NCI-H524 (cell line): ENCODE measurements around the gene ARHGEF4.

ENCODE experiments used
- DNase-seq, 2 experiments: peaks; one replicate each; lab custom pipeline; 2025; lab: John Stamatoyannopoulos, UW

Gene ARHGEF4

DNA sequence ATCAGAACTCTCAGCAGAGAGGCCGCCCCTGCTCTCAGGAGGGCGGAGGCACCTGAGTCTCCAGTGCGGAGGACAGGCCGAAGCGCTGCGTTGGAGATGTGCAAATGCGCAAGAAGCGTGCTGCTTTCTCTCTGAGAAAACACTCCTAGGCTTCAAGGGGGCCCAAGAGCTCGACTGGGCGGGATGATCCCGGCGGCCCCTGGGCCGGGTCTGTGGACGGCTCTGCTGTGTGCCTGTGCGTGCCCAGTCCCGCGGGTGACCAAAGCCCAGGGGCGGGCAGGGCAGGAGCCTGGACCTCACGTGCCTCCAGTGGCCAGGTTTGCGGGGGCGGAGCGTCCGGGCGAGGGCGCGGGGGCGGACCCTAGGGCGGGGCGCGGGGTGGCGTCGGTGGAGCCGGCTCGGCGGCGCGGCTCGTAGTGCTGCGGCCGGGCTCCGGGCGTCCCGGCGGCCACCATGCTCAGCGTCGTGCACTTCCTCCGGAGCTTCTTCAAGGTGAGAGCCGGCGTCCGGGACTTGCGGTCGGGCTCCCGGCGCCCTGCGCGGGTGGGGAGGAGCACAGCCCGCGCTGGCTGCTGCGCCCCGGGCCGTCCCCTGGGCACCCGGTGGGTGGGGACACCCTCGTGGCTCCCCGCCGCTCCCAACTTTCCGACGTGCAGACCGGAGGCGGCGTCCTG is at the start of gene ARHGEF4:
ARHGEF4 (plus strand) TSS at position 414 of the 674 bp plus-strand sequence; CDS start at position 454, 40 bp downstream.
- peak; percentile 46 to 51 for DNase-seq

DNA sequence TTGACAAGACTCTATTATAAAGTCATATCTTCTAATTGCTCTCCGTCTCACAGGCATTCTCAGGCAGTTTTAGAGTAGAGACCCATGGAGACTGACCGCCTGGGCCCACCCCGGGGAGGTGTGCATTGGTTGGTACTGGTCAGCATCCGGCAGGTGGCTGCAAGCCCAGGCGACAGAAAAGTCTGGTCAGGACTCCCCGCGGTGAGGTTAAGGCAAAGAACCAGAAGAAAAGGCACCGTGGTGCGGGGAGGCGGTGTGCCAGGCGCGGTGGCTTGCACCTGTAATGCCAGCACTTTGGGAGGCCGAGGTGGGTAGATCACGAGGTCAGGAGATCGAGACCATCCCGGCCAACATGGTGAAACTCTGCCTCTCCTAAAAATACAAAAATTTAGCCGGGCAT is 48.9 kb upstream of the ARHGEF4 start:
- DNase-seq, result no peak

- DNase-seq, result no peak
Measured at GRCh38 chr2:130790312-130790711, 46.4 kb upstream of the ARHGEF4 start.

GRCh38 chr2:130790804-130791616 is 45.7 kb upstream of the ARHGEF4 start:
- DNase-seq, result no peak

DNA sequence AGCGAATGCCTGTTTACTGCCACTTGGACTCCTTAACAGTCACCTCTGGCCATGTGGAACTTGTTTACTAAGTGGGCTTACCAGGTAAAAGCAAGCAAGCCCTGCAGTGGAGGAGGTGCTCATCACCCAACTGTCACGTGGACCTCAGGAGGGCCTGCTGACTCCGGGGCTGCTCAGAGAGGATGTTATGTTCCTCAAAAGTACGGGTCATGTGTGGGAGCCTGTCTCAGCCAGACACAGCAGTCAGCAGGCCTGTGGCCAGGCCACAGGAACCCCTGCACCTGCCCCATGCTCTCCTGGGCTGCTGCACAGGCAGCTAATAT is 45.1 kb upstream of the ARHGEF4 start:
- no peak for DNase-seq

GRCh38 chr2:130795431-130795830 is 41.3 kb upstream of the ARHGEF4 start:
- no peak for DNase-seq

GRCh38 chr2:130796290-130796689 is 40.4 kb upstream of the ARHGEF4 start:
- no peak for DNase-seq

- DNase-seq, result peak; percentile 75 to 86
Measured at GRCh38 chr2:130797493-130798435, 39.0 kb upstream of the ARHGEF4 start.

DNA sequence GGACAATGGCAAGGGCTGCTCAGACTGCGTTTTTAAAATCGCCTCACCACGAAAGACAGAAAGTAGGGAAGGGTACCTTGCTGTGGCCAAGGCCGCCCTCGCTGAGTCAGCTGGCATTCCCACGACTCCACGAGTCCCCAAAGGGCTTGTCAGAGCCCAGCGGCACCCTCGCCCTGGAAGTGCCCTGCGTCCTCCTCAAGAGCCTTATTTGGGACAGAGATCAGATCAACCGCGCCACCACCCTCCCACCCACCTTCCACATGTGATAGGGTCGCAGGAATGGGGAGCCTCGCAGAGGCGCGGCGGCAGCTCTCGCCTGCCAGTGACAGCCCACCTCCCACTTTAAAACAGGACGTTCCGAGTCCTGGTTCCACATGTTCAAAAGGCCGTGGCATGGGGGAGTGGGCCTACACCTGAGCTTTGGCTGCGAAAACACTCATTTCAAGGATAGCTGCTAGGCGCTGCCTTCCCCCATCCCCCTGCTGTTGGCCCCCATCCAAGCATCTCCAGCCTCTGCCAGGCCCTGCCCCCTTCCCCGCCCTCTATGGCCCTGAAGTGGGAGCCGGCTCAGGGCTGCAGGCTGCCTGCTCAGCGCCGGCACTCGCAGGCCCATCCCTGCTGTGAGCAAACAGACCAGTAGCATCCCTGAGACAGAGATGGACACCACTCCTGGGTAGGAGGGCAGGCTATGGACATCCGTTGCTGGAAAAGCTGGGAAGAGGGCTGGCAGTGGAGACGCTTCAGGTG is 38.1 kb upstream of the ARHGEF4 start:
- DNase-seq, result peak; percentile 75

DNA sequence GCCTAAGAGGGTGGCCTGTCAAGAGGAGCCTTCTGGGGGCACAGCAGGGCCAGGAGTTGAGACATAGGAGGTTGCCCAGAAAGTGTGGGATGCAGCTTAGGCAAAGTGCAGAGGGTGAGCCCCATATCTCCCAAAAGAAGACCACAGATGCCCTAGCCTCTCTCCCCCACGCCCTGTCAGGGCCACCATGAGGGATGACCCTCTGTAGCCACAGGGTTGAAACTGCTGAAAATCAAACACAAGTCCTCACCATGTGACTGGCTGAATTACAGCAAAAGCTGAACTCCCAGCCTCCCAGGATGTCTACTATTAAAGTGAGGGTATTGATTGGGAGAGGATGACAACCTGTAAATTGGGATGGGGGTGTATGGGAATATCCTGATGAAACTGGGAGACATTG is 37.4 kb upstream of the ARHGEF4 start:
- no peak for DNase-seq

- no peak for DNase-seq
Measured at GRCh38 chr2:130805613-130806012, 31.1 kb upstream of the ARHGEF4 start.

DNA sequence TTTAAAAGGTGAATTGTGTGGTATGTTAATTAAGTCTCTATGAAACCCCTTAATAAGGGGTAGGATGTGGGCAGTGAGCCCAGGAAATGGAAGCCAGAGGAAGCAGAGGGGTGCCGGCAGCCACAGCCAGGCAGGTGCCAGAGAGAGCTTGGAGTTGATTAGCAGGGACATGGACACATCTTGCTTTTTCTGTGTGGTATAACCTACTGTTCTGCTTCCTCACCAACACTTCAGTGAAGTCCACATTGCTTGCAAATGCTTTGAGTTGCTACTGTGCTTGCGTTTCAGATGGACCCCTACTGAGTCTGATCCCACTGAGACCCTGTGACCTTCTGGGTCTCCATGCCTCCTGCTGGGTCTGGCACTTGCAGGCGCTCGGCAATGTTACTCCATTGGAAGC is 30.3 kb upstream of the ARHGEF4 start:
- no peak for DNase-seq

GRCh38 chr2:130807659-130808385 is 28.9 kb upstream of the ARHGEF4 start:
- DNase-seq, result no peak

- no peak for DNase-seq
Measured at GRCh38 chr2:130808482-130809268, 28.0 kb upstream of the ARHGEF4 start.

- no peak for DNase-seq
Measured at GRCh38 chr2:130810490-130810889, 26.2 kb upstream of the ARHGEF4 start.

DNA sequence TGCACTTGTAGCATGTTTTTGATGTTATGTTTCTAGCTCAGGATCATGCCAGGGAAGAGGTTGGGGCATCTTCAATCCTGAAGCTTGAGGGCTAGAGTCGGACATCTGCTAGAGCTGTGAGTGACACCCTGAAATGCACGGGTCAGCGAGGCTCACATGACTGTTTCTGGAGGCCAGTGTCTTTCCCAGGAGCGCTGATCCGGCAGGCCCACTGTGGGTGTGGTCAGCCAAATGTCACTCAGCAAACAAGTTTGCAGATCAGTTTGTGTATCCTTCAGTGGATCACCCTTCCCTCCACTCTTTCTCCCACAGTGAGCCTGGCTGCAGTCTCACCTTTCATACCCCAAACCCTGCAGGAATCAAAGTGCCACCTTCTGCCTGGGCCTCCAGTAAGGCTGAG is 23.0 kb upstream of the ARHGEF4 start:
- no peak for DNase-seq

- DNase-seq, result no peak
Measured at GRCh38 chr2:130814931-130815680, 21.6 kb upstream of the ARHGEF4 start.

DNA sequence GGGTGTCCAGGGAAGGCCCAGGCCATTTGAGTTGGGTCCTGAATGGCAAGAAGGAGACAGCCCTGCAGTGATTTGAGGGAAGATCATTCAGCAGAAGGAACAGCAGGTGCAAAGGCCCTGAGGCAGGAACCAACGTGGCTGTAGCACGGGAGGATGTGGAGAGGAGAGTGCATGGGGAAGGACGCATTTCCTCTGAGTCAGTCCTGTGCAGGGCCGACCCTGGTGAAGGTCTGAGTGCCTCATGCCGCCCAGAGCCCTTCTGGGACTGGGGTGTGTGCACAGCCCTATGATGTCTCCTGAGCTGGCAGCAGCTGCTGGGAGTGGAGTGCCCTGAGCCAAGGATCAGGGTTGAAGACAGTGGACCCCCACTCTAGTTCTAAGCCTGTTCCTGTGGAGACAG is 17.9 kb upstream of the ARHGEF4 start:
- no peak for DNase-seq

- no peak for DNase-seq
Measured at GRCh38 chr2:130819226-130819607, 17.5 kb upstream of the ARHGEF4 start.
